KMS-11 (cell line): ENCODE measurements around the gene JAML.

Experiments
- H2AFZ ChIP-seq: fragments of 200-600 bp; sonication (generic); 2 replicates; pipeline ENCODE4 v1.6.1; 2016; ENCODE audit warnings: antibody characterized with exemption, mixed run types, low read depth
- H3K27ac ChIP-seq: fragments of 200-600 bp; sonication (generic); 2 replicates; pipeline ENCODE4 v1.6.1; 2016; ENCODE audit warnings: mild to moderate bottlenecking, mixed run types
- H3K27me3 ChIP-seq: fragments of 200-600 bp; sonication (generic); 2 replicates; pipeline ENCODE4 v1.6.1; 2017; ENCODE audit warnings: mild to moderate bottlenecking, low read depth, mixed run types, moderate library complexity; ENCODE audit not compliant: insufficient read depth
- H3K36me3 ChIP-seq: fragments of 200-600 bp; sonication (generic); 2 replicates; pipeline ENCODE4 v1.6.1; 2017; ENCODE audit warnings: mild to moderate bottlenecking, mixed run types; ENCODE audit not compliant: insufficient read depth
- H3K4me1 ChIP-seq: fragments of 200-600 bp; sonication (generic); 2 replicates; pipeline ENCODE4 v1.6.1; 2016; ENCODE audit warnings: mild to moderate bottlenecking, low read depth, mixed run types; ENCODE audit not compliant: poor library complexity, severe bottlenecking
- H3K4me2 ChIP-seq: fragments of 200-600 bp; sonication (generic); 2 replicates; pipeline ENCODE4 v1.7.0; 2016; ENCODE audit warnings: mild to moderate bottlenecking, mixed run types
- H3K4me3 ChIP-seq: fragments of 200-600 bp; sonication (generic); IDR thresholded peaks from 2 replicates; pipeline ENCODE4 v1.6.1; 2017; ENCODE audit warnings: low read depth, low read length, mixed read lengths; ENCODE audit not compliant: insufficient read depth
- H3K79me2 ChIP-seq: fragments of 200-600 bp; sonication (generic); 2 replicates; pipeline ENCODE4 v1.6.1; 2016; ENCODE audit warnings: low read depth, mixed run types; ENCODE audit not compliant: insufficient read depth
- H3K9ac ChIP-seq: fragments of 200-600 bp; sonication (generic); 2 replicates; pipeline ENCODE4 v1.6.1; 2016; ENCODE audit warnings: mild to moderate bottlenecking, mixed run types
- H4K20me1 ChIP-seq: fragments of 200-600 bp; sonication (generic); 2 replicates; pipeline ENCODE4 v1.6.1; 2016; ENCODE audit warnings: mild to moderate bottlenecking, mixed run types; ENCODE audit not compliant: insufficient read depth
- CTCF ChIP-seq: fragments of 200-600 bp; sonication (generic); conservative IDR thresholded peaks from 2 replicates; pipeline ENCODE4 v1.6.1; 2017; ENCODE audit warnings: low read depth, mild to moderate bottlenecking, antibody characterized with exemption, low read length, moderate library complexity, mixed read lengths

Gene JAML

GRCh38 chr11:118200901-118201680, 23.7 kb downstream of the JAML start:
- H2AFZ ChIP-seq: no peak overlapping the region
- peaks cover 4% of the 10 kb centered on the region for H3K4me1 ChIP-seq
- H3K27me3 ChIP-seq: no peaks in the 10 kb centered on the region
- no peaks in the 10 kb centered on the region for H3K79me2 ChIP-seq
- no peak overlapping the region for H3K4me2 ChIP-seq
- H3K36me3 ChIP-seq: no peaks in the 10 kb centered on the region
- H3K4me3 ChIP-seq: no peak overlapping the region
- no peak overlapping the region for H3K9ac ChIP-seq
- no peak overlapping the region for H3K27ac ChIP-seq
- no peak for TF ChIP-seq CTCF
- no peaks in the 10 kb centered on the region for H4K20me1 ChIP-seq

GRCh38 chr11:118200497-118200896, 24.3 kb downstream of the JAML start:
- H3K27ac ChIP-seq: no peak overlapping the region
- H3K36me3 ChIP-seq: no peaks in the 10 kb centered on the region
- H4K20me1 ChIP-seq: no peaks in the 10 kb centered on the region
- no peaks in the 10 kb centered on the region for H3K27me3 ChIP-seq
- H3K9ac ChIP-seq: no peak overlapping the region
- peaks cover 4% of the 10 kb centered on the region for H3K4me1 ChIP-seq
- TF ChIP-seq CTCF: no peak
- no peaks in the 10 kb centered on the region for H3K79me2 ChIP-seq
- no peak overlapping the region for H3K4me3 ChIP-seq
- H2AFZ ChIP-seq: no peak overlapping the region
- H3K4me2 ChIP-seq: no peak overlapping the region

- no peaks in the 10 kb centered on the region for H3K36me3 ChIP-seq
- no peaks in the 10 kb centered on the region for H3K79me2 ChIP-seq
- no peaks in the 10 kb centered on the region for H3K27me3 ChIP-seq
- no peak overlapping the region for H3K9ac ChIP-seq
- H3K4me1 ChIP-seq: peaks cover 4% of the 10 kb centered on the region
- no peak overlapping the region for H3K4me3 ChIP-seq
- no peak for TF ChIP-seq CTCF
- no peak overlapping the region for H2AFZ ChIP-seq
- no peaks in the 10 kb centered on the region for H4K20me1 ChIP-seq
- no peak overlapping the region for H3K27ac ChIP-seq
- no peak overlapping the region for H3K4me2 ChIP-seq
These were observed 25.7 kb downstream of the JAML start for GRCh38 chr11:118199135-118199534.

- Histone ChIP-seq H3K27ac (no peak overlapping the region), H2AFZ (peak overlapping the region; percentile 66), H3K4me2 (no peak overlapping the region; the same call in 1 of the 2 replicates), H3K79me2 (no peaks in the 10 kb centered on the region), H3K4me3 (no peak overlapping the region), H3K36me3 (no peaks in the 10 kb centered on the region), H4K20me1 (no peaks in the 10 kb centered on the region), H3K27me3 (no peaks in the 10 kb centered on the region), H3K4me1 (peaks cover 4% of the 10 kb centered on the region), H3K9ac (no peak overlapping the region)
- peak; percentile 69 for TF ChIP-seq CTCF
These were observed 26.4 kb downstream of the JAML start for GRCh38 chr11:118198370-118198769.
